T-helper 17 cell (primary cell): ENCODE data around the gene SPTBN2. TPM values are rescaled to one million over a fixed set of nuclear protein-coding genes. Genes with fewer than 3 reads are reported as not detected.
A peak's percentile ranks its signal among the peaks of the same experiment; 100 is the strongest.

ENCODE experiments used
- ATAC-seq: fragments of 150-1000 bp; cut with Tn5 transposase; 2 replicates; pipeline ENCODE4 v1.10.0; 2021; ENCODE audit warnings: mild to moderate bottlenecking, moderate library complexity
- DNase-seq, 3 donors: peaks; one replicate each; pipeline versions ENCODE4 v3.0.0 to v3.0.0-alpha.2; 2020 to 2021
- H3K9me3 ChIP-seq: one replicate; pipeline ENCODE4 v1.7.0; 2013; ENCODE audit warnings: low read length, mild to moderate bottlenecking; ENCODE audit not compliant: control insufficient read depth, poor library complexity, severe bottlenecking
- H3K27ac Mint-ChIP-seq: one replicate; pipeline ENCODE4 v1.8.0; 2022; ENCODE audit warnings: mild to moderate bottlenecking, moderate library complexity, mixed read lengths
- H3K27me3 Mint-ChIP-seq: one replicate; pipeline ENCODE4 v1.8.0; 2022; ENCODE audit warnings: mixed read lengths
- H3K36me3 Mint-ChIP-seq: one replicate; pipeline ENCODE4 v1.8.0; 2022; ENCODE audit warnings: low read depth, mixed read lengths
- H3K4me1 Mint-ChIP-seq: one replicate; pipeline ENCODE4 v1.8.0; 2022; ENCODE audit warnings: mild to moderate bottlenecking, mixed read lengths
- H3K4me3 Mint-ChIP-seq: one replicate; pipeline ENCODE4 v1.8.0; 2022; ENCODE audit warnings: mild to moderate bottlenecking, moderate library complexity, mixed read lengths
- total RNA-seq, 4 donors: library from RNA in 2 of 4; stranded (reverse) in 2 of 4; gene quantifications; one replicate each; pipeline ENCODE4 v1.2.3 and lab custom pipeline; 2022 to 2026

The SPTBN2 gene
- total RNA-seq: under 1 TPM in 1 of 2 donors, not detected in 1; 0.23 TPM
- 0.23 to 0.58 reads per million in 2 donors for total RNA-seq (lab: John Stamatoyannopoulos, UW)

DNA sequence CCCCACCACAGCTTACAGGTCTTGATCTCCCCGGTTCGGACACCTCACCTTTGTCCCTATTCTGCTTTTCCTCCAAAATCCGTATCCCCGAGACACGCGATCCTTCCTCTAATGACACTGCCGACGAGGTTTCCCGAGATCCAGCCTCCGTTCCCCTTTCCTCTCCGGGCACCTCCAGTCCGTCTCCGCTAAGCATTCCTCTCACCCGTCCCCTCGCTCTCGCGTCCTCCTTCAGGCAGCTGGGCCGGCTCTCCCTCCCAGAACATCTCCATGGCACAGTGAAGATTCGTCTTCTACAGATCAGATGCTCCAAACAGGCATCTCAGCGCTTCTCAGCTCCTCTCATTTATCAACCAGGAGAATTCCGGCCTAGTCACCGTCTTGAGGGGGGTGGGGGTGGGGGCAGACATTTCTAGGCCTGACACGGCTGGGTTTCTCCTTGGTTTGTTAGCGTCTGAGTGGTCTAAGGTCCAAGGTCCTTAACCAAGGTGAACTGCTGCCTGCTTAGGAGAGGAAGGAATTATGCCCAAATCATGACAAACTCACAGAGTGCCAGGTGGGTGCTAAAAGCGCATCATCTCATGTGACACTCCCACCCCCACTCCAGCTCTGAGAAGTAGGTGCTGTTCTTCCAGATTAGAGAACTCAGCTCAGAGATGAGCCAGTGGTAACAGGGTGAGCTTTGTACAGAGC is at the start of gene SPTBN2:
Gene SPTBN2, minus strand, starts transcription at position 524 of the 693 bp plus-strand sequence. CDS start 7,976 bp downstream, outside the sequence.
- DNase-seq: no peak
- H3K4me3 Mint-ChIP-seq: peak within 1 kb of the TSS; percentile 98
- H3K4me1 Mint-ChIP-seq: peaks cover 14% of the 10 kb centered on the region
- H3K27ac Mint-ChIP-seq: no peak within 1 kb of the TSS
- H3K36me3 Mint-ChIP-seq: peaks cover 15% of the 10 kb centered on the region
- H3K9me3 ChIP-seq: no peaks in the 10 kb centered on the region
- peaks cover 72% of the 10 kb centered on the region for H3K27me3 Mint-ChIP-seq
- no peak for ATAC-seq

DNA sequence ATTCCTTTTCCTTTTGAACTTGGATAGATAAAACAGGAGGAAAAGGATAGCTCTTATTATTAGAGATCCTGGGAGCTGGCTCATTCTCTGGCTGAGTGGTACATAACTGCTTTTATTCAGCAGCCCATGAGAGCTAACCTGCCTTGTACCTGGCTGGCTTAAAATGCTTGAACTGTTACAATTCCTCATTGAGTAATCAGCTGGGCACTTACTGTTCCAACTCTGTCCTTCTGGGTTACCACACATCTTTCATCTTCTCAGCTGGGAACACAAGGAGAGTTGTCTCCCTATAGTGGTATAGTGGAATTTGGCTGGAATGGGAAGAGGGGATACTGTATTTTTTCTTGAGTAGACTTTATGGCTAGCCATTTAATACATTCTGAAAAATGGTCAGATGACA is 39.8 kb upstream of the SPTBN2 start:
- Mint-ChIP-seq H3K27ac (no peak overlapping the region), H3K27me3 (no peaks in the 10 kb centered on the region), H3K4me1 (peaks cover 5% of the 10 kb centered on the region), H3K36me3 (peaks cover 5% of the 10 kb centered on the region), H3K4me3 (no peak overlapping the region)
- no peak for ATAC-seq
- no peak for DNase-seq
- no peaks in the 10 kb centered on the region for H3K9me3 ChIP-seq

DNA sequence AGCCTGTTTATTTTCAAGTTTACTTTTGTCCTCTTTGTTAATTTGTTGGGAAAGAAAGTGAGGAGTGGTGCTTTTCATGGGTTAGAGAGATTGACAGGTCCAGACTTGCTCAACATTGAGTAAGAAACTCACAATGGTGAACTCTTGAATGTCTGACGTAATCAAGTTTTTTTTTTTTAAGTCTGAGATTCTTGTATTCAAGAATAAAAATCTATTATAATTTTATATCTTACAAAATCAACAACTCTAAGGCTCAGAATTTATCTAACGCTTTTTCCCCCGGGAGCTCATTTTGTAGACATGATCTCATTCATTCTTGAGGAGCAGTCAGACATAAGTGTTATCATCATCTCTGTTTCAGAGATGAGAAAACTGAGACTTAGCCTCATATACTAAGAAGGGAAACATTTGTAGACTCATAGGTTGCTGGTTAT is 39.1 kb upstream of the SPTBN2 start:
- H3K36me3 Mint-ChIP-seq: peaks cover 5% of the 10 kb centered on the region
- no peak overlapping the region for H3K27ac Mint-ChIP-seq
- H3K9me3 ChIP-seq: no peaks in the 10 kb centered on the region
- no peak overlapping the region for H3K4me3 Mint-ChIP-seq
- DNase-seq: no peak
- H3K4me1 Mint-ChIP-seq: peaks cover 2% of the 10 kb centered on the region
- H3K27me3 Mint-ChIP-seq: no peaks in the 10 kb centered on the region
- ATAC-seq: no peak

DNA sequence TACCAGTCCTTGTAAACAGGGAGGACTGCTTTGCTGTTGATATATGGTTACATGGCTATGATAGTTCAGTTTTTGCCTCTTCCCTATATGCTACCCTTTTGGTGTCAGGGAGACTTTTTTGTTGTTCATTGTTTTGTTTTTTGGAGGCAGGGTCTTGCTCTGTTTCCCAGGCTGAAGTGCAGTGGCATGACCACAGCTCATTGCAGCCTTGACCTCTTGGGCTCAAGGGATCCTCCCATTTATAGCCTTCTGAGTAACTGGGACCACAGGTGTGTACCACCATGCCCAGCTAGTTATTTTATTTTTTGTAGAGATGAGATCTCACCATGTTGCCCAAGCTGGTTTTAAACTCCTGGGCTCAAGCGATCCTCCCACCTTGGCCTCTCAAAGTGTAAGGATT is 38.6 kb upstream of the SPTBN2 start:
- DNase-seq (no peak), ATAC-seq (no peak)
- Mint-ChIP-seq H3K27me3 (no peaks in the 10 kb centered on the region), H3K4me3 (no peak overlapping the region), H3K36me3 (peaks cover 5% of the 10 kb centered on the region), H3K27ac (no peak overlapping the region), H3K4me1 (peaks cover 2% of the 10 kb centered on the region)
- no peaks in the 10 kb centered on the region for H3K9me3 ChIP-seq

GRCh38 chr11:66766681-66767080 is 37.7 kb upstream of the SPTBN2 start:
- Mint-ChIP-seq H3K27me3 (no peaks in the 10 kb centered on the region), H3K36me3 (peaks cover 5% of the 10 kb centered on the region), H3K27ac (no peak overlapping the region), H3K4me1 (peaks cover 2% of the 10 kb centered on the region), H3K4me3 (no peak overlapping the region)
- ATAC-seq (no peak), DNase-seq (no peak)
- H3K9me3 ChIP-seq: no peaks in the 10 kb centered on the region

DNA sequence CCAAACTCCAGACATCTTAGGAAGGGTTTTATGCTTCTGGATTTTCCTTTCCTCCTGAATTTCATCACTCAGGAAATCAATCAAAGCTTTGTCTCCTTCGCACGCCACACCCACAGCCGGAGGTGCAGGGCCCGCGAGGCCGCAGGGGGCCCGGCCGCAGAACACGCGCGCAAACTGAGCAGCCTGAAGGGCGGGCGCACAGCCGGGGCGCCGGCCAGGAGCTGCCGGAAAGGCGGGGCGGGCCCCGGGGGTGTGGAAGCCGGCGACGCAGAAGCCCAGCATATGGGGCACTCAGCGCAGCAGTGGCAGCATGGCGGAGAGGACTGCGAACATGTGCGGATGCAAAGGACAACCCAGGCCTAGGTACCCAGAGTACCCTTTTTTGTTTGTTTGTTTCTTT is 33.1 kb upstream of the SPTBN2 start:
- Mint-ChIP-seq H3K4me1 (no peaks in the 10 kb centered on the region), H3K27ac (no peak overlapping the region), H3K36me3 (no peaks in the 10 kb centered on the region), H3K27me3 (no peaks in the 10 kb centered on the region), H3K4me3 (no peak overlapping the region)
- no peak for DNase-seq
- no peak for ATAC-seq
- H3K9me3 ChIP-seq: no peaks in the 10 kb centered on the region

DNA sequence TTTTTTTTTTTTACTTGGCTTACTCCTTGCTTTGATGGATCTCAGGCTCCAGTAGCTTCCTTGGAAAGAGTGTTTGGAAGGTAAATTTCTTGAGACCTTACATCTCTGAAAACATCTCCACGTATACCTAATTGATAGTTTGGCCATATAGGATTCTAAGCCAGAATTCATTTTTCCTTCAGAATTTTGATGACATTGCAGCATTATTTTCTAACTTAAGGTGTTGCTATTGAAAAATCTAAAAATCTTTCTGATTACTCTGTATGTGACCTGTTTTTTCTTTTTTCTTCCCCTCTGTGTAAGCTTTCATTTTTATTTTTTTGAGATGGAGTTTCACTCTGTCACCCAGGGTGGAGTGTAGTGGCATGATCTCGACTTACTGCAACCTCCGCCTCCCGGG is 23.1 kb upstream of the SPTBN2 start:
- no peaks in the 10 kb centered on the region for H3K9me3 ChIP-seq
- no peak for ATAC-seq
- Mint-ChIP-seq H3K4me1 (peaks cover 8% of the 10 kb centered on the region), H3K4me3 (no peak overlapping the region), H3K27ac (peak overlapping the region; percentile 57), H3K36me3 (no peaks in the 10 kb centered on the region), H3K27me3 (no peaks in the 10 kb centered on the region)
- DNase-seq: no peak

DNA sequence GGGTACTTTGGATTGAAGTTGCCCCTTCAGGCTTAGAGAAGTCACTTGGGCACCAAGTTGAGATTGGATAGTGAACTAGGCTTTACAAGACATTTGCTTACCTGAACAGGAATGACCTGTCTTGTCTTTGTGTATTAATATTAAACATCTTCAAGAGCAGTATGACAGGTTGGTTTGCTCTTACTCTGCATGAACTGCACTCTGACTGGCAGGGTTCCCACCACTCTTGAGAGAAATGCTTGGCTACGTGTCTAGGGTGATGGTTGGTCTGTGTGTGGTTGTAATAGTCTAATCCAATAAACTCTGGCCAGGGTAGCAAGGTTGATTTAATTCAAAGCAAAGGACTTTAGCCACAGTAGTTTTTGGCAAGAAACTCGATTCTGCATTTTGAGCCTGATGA is 20.1 kb upstream of the SPTBN2 start:
- H3K36me3 Mint-ChIP-seq: peaks cover 2% of the 10 kb centered on the region
- H3K9me3 ChIP-seq: no peaks in the 10 kb centered on the region
- H3K27ac Mint-ChIP-seq: no peak overlapping the region
- no peak overlapping the region for H3K4me3 Mint-ChIP-seq
- no peak for DNase-seq
- ATAC-seq: no peak
- H3K27me3 Mint-ChIP-seq: no peaks in the 10 kb centered on the region
- H3K4me1 Mint-ChIP-seq: peaks cover 21% of the 10 kb centered on the region

GRCh38 chr11:66747480-66747879 is 18.5 kb upstream of the SPTBN2 start:
- H3K27me3 Mint-ChIP-seq: no peaks in the 10 kb centered on the region
- H3K9me3 ChIP-seq: no peaks in the 10 kb centered on the region
- H3K27ac Mint-ChIP-seq: no peak overlapping the region
- DNase-seq (no peak), ATAC-seq (no peak)
- peaks cover 2% of the 10 kb centered on the region for H3K36me3 Mint-ChIP-seq
- no peak overlapping the region for H3K4me3 Mint-ChIP-seq
- peaks cover 21% of the 10 kb centered on the region for H3K4me1 Mint-ChIP-seq

- peak overlapping the region; percentile 96 for H3K4me3 Mint-ChIP-seq
- peaks cover 18% of the 10 kb centered on the region for H3K4me1 Mint-ChIP-seq
- H3K27me3 Mint-ChIP-seq: no peaks in the 10 kb centered on the region
- DNase-seq: peak; percentile 12 to 31 (median 26)
- H3K27ac Mint-ChIP-seq: peak overlapping the region; percentile 60
- no peaks in the 10 kb centered on the region for H3K9me3 ChIP-seq
- ATAC-seq: peak; percentile 37
- peaks cover 2% of the 10 kb centered on the region for H3K36me3 Mint-ChIP-seq
These were observed 16.6 kb upstream of the SPTBN2 start for GRCh38 chr11:66745356-66746235.

- H3K9me3 ChIP-seq: no peaks in the 10 kb centered on the region
- no peaks in the 10 kb centered on the region for H3K27me3 Mint-ChIP-seq
- H3K36me3 Mint-ChIP-seq: peaks cover 2% of the 10 kb centered on the region
- H3K4me3 Mint-ChIP-seq: peak overlapping the region; percentile 96
- ATAC-seq (peak; percentile 92), DNase-seq (peak; percentile 90 to 94 (median 91))
- H3K27ac Mint-ChIP-seq: peak overlapping the region; percentile 60
- peaks cover 18% of the 10 kb centered on the region for H3K4me1 Mint-ChIP-seq
These were observed 15.7 kb upstream of the SPTBN2 start for GRCh38 chr11:66744485-66745355.

DNA sequence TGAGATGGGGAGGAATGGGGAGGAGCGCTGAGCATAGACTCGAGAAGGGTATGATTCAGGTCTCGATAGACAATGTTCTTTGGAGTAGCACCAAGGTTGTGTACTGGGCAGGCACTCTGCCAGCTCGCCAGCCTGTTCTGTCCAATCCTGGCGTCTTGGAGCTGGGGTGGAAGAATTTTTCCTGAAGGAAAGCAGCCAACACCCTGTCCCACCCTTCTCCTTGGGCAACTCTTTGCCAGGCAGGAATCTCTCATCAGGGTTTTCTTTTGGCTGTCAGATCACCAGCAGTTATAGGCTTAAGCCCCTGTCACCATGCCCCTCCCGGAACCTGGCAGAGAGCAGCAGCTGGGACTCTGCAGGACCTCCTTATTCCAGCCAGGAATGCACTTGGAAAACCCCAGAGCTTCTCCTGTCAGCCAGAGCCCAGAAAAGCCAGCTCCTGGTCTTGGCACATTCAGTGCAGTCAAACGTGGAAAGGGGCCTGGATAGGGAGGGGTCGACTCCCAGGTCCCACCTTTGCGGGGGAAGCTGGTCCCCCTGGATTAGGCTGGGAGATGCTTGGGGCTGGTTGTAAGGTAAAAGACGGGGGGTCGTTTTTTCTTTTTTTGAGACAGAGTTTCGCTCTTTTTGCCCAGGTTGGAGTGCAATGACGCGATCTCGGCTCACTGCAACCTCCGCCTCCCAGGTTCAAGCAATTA is 14.4 kb upstream of the SPTBN2 start:
- no peaks in the 10 kb centered on the region for H3K9me3 ChIP-seq
- H3K27ac Mint-ChIP-seq: no peak overlapping the region
- DNase-seq: no peak

More for the DNA sequence above, 14.4 kb upstream of the SPTBN2 start:
- ATAC-seq: no peak
- Mint-ChIP-seq H3K36me3 (peaks cover 2% of the 10 kb centered on the region), H3K27me3 (no peaks in the 10 kb centered on the region), H3K4me3 (peak overlapping the region; percentile 96), H3K4me1 (peaks cover 18% of the 10 kb centered on the region)
